Endometrial microvascular endothelial cells (primary cell): ENCODE measurements around the gene SNCA. TPM values are rescaled to one million over a fixed set of nuclear protein-coding genes. Genes with fewer than 3 reads are reported as not detected.

Experiments
- in situ Hi-C: cut with HindIII; loops from 2 replicates; pipeline ENCODE4 v1.10.0; 2017; ENCODE audit warnings: low sequenced_read_pairs, low pct_unique_long_range_greater_than_20kb; ENCODE audit errors: inconsistent ontology term
- total RNA-seq: library from RNA; depleted of rRNA; stranded (reverse); fragments of >200 nt; gene quantifications from one replicate; pipeline ENCODE4 v1.2.3, GENCODE V29; 2015; ENCODE audit errors: inconsistent ontology term

The SNCA gene
- total RNA-seq, 1 donor from 2014 or later, result 69.2 TPM

- in situ Hi-C loops, result no loop called here
Measured at GRCh38 chr4:89823416-89823815, 13.5 kb downstream of the SNCA start.

- in situ Hi-C loops, result no loop called here
Measured at GRCh38 chr4:89821612-89822011, 15.3 kb downstream of the SNCA start.

- in situ Hi-C loops, result no loop called here
Measured at GRCh38 chr4:89820010-89820409, 17.0 kb downstream of the SNCA start.

- in situ Hi-C loops, result no loop called here
Measured at GRCh38 chr4:89814362-89814761, 22.6 kb downstream of the SNCA start.

- in situ Hi-C loops, result no loop called here
Measured at GRCh38 chr4:89813197-89813596, 23.8 kb downstream of the SNCA start.

- in situ Hi-C loops, result no loop called here
Measured at GRCh38 chr4:89807441-89808140, 29.4 kb downstream of the SNCA start.

GRCh38 chr4:89805297-89805696, 31.7 kb downstream of the SNCA start:
- in situ Hi-C loops, result no loop called here

GRCh38 chr4:89803915-89804314, 33.0 kb downstream of the SNCA start:
- in situ Hi-C loops, result no loop called here

GRCh38 chr4:89803036-89803435, 33.9 kb downstream of the SNCA start:
- in situ Hi-C loops, result no loop called here

- in situ Hi-C loops, result no loop called here
Measured at GRCh38 chr4:89800527-89801103, 36.3 kb downstream of the SNCA start.

GRCh38 chr4:89800012-89800516, 36.9 kb downstream of the SNCA start:
- in situ Hi-C loops, result no loop called here

- in situ Hi-C loops, result no loop called here
Measured at GRCh38 chr4:89799071-89799470, 37.9 kb downstream of the SNCA start.

GRCh38 chr4:89797117-89797516, 39.8 kb downstream of the SNCA start:
- in situ Hi-C loops, result no loop called here

GRCh38 chr4:89788206-89789072, 48.5 kb downstream of the SNCA start:
- in situ Hi-C loops, result no loop called here

- in situ Hi-C loops, result no loop called here
Measured at GRCh38 chr4:89784686-89785231, 52.2 kb downstream of the SNCA start.

GRCh38 chr4:89781321-89781720, 55.6 kb downstream of the SNCA start:
- in situ Hi-C loops, result no loop called here

GRCh38 chr4:89773805-89774204, 63.2 kb downstream of the SNCA start:
- in situ Hi-C loops, result no loop called here

- in situ Hi-C loops, result no loop called here
Measured at GRCh38 chr4:89769856-89770255, 67.1 kb downstream of the SNCA start.

- in situ Hi-C loops, result no loop called here
Measured at GRCh38 chr4:89767924-89768323, 69.0 kb downstream of the SNCA start.
